DOHH2 (cell line): ENCODE data around the gene UBE2H.

Source experiments
- H3F3A ChIP-seq: fragments of 200-600 bp; sonication (generic), shearing (Covaris generic); 2 replicates; pipeline ENCODE4 v1.6.0; 2016; ENCODE audit warnings: antibody characterized with exemption, mild to moderate bottlenecking; ENCODE audit not compliant: control insufficient read depth, insufficient read depth
- H3K27ac ChIP-seq: fragments of 200-600 bp; sonication (generic); 2 replicates; pipeline ENCODE4 v1.5.1; 2014; ENCODE audit warnings: low read depth, mild to moderate bottlenecking, low read length, moderate library complexity
- H3K27me3 ChIP-seq: fragments of 200-600 bp; sonication (generic); 2 replicates; pipeline ENCODE4 v1.6.1; 2014; ENCODE audit warnings: mild to moderate bottlenecking, low read length, mixed read lengths; ENCODE audit not compliant: control insufficient read depth
- H3K36me3 ChIP-seq: fragments of 200-600 bp; sonication (generic); 2 replicates; pipeline ENCODE4 v1.6.1; 2014; ENCODE audit warnings: mild to moderate bottlenecking, low read length, moderate library complexity, mixed read lengths; ENCODE audit not compliant: control insufficient read depth
- H3K4me1 ChIP-seq: fragments of 200-600 bp; sonication (generic); 2 replicates; pipeline ENCODE4 v1.6.1; 2014; ENCODE audit warnings: mild to moderate bottlenecking, low read length, mixed read lengths; ENCODE audit not compliant: control insufficient read depth
- H3K4me2 ChIP-seq: fragments of 200-600 bp; sonication (generic); 2 replicates; pipeline ENCODE4 v1.6.0; 2014; ENCODE audit warnings: mild to moderate bottlenecking, low read length, moderate library complexity
- H3K4me3 ChIP-seq: fragments of 200-600 bp; sonication (generic); 2 replicates; pipeline ENCODE4 v1.5.1; 2014; ENCODE audit warnings: mild to moderate bottlenecking, low read length, mixed read lengths
- H3K79me2 ChIP-seq: fragments of 200-600 bp; sonication (generic); 2 replicates; pipeline ENCODE4 v1.6.1; 2014; ENCODE audit warnings: mild to moderate bottlenecking, low read length, mixed read lengths; ENCODE audit not compliant: control insufficient read depth
- H3K9me2 ChIP-seq: fragments of 200-600 bp; sonication (generic); replicated peaks from 2 replicates; pipeline ENCODE4 v1.6.1; 2014; ENCODE audit warnings: mild to moderate bottlenecking, low read length, mixed read lengths; ENCODE audit not compliant: control insufficient read depth
- H3K9me3 ChIP-seq: fragments of 200-600 bp; sonication (generic); 2 replicates; pipeline ENCODE4 v1.6.1; 2014; ENCODE audit warnings: antibody characterized with exemption, low read length, mixed read lengths; ENCODE audit not compliant: control insufficient read depth, insufficient read depth
- H4K20me1 ChIP-seq: fragments of 200-600 bp; sonication (generic); 2 replicates; pipeline ENCODE4 v1.6.0; 2014; ENCODE audit warnings: low read depth, mild to moderate bottlenecking, antibody characterized with exemption, low read length, moderate library complexity; ENCODE audit not compliant: control insufficient read depth, insufficient read depth
- EZH2phosphoT487 ChIP-seq: fragments of 200-600 bp; sonication (generic); IDR thresholded peaks from 2 replicates; pipeline ENCODE4 v1.6.1; 2017; ENCODE audit warnings: borderline replicate concordance, mild to moderate bottlenecking, antibody characterized with exemption, low read length, moderate library complexity, mixed read lengths
- TF ChIP-seq, protein P1 (sequence below): fragments of 200-600 bp; sonication (generic); IDR thresholded peaks from one replicate; pipeline ENCODE4 v1.5.1; 2014; ENCODE audit warnings: antibody characterized with exemption, mild to moderate bottlenecking, low read depth, low read length; ENCODE audit not compliant: poor library complexity, severe bottlenecking

Gene UBE2H

GRCh38 chr7:129832701-129833227 is 120.0 kb downstream of the UBE2H start:
- Histone ChIP-seq H3K4me2 (no peak overlapping the region), H3F3A (no peaks in the 10 kb centered on the region), H3K79me2 (no peaks in the 10 kb centered on the region), H3K27ac (no peak overlapping the region), H3K9me2 (no peaks in the 10 kb centered on the region), H4K20me1 (0 out of 2 replicates have a peak, but pooled peaks cover 4% of the 10 kb centered on the region), H3K27me3 (no peaks in the 10 kb centered on the region), H3K4me3 (no peak overlapping the region), H3K36me3 (no peaks in the 10 kb centered on the region), H3K4me1 (peaks cover 9% of the 10 kb centered on the region), H3K9me3 (no peaks in the 10 kb centered on the region)
- TF ChIP-seq EZH2phosphoT487: no peak
- TF ChIP-seq, protein P1, sequence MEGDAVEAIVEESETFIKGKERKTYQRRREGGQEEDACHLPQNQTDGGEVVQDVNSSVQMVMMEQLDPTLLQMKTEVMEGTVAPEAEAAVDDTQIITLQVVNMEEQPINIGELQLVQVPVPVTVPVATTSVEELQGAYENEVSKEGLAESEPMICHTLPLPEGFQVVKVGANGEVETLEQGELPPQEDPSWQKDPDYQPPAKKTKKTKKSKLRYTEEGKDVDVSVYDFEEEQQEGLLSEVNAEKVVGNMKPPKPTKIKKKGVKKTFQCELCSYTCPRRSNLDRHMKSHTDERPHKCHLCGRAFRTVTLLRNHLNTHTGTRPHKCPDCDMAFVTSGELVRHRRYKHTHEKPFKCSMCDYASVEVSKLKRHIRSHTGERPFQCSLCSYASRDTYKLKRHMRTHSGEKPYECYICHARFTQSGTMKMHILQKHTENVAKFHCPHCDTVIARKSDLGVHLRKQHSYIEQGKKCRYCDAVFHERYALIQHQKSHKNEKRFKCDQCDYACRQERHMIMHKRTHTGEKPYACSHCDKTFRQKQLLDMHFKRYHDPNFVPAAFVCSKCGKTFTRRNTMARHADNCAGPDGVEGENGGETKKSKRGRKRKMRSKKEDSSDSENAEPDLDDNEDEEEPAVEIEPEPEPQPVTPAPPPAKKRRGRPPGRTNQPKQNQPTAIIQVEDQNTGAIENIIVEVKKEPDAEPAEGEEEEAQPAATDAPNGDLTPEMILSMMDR: no peak

DNA sequence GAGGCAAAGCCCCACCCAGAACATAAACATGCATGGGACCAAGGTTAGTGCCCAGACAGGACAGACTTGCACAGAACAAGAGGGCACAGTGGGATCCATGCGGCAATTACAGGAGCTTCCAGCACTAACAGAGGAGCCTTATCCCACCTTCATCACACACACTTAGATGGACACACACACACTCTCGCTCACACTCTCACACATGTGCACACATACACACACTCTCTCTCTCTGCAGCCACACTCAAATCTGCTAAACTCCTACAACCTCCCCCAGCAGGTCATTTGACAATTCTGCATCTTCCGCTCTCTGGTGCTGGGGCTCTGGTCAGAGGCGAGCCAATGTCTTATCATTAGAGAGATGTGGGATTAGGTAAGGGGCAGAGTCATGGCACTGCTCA is 120.5 kb downstream of the UBE2H start:
- Histone ChIP-seq H3K4me1 (peaks cover 9% of the 10 kb centered on the region), H3K9me2 (no peaks in the 10 kb centered on the region), H3K36me3 (no peaks in the 10 kb centered on the region), H3K9me3 (no peaks in the 10 kb centered on the region), H3K4me2 (no peak overlapping the region), H3K4me3 (no peak overlapping the region), H3F3A (no peaks in the 10 kb centered on the region), H4K20me1 (0 out of 2 replicates have a peak, but pooled peaks cover 4% of the 10 kb centered on the region), H3K79me2 (no peaks in the 10 kb centered on the region), H3K27me3 (no peaks in the 10 kb centered on the region), H3K27ac (no peak overlapping the region)
- TF ChIP-seq EZH2phosphoT487: no peak
- TF ChIP-seq, protein P1: no peak

DNA sequence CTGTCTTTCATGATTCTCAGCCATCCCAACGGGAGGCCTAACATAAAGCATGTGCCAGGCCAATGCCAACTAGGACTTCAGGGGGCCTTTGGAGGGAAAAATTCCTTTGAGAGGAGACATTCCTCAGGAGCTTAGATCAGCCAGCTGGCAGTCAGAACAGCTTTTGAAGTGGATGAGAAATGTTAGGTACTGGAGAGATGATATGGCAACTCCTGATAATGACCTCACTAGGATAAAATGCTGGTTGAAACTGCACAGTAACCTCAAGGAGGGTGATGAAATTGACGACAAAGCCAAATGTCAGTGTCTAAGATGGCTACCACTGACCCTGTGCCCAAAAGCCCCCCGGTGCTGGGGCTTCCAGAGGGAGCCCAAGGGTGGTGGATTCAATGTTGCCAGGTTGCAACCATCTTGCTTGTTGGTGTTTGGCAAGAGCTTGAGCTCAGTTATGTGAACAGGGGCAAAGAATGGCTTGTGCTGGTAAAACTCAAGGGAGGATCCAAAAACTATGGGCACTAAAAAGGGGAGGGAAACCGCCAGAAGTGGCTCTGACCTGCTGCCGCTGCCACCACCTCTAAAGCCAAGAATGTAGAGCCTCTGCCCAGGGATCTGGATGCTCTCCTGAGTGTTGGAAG is 121.2 kb downstream of the UBE2H start:
- H3K4me3 ChIP-seq: no peak overlapping the region
- H3K4me2 ChIP-seq: no peak overlapping the region
- H3K27ac ChIP-seq: no peak overlapping the region
- no peaks in the 10 kb centered on the region for H3K9me3 ChIP-seq
- H4K20me1 ChIP-seq: 0 out of 2 replicates have a peak, but pooled peaks cover 4% of the 10 kb centered on the region
- no peaks in the 10 kb centered on the region for H3F3A ChIP-seq
- H3K4me1 ChIP-seq: peaks cover 9% of the 10 kb centered on the region
- TF ChIP-seq EZH2phosphoT487: no peak
- TF ChIP-seq, protein P1: no peak
- H3K27me3 ChIP-seq: no peaks in the 10 kb centered on the region
- no peaks in the 10 kb centered on the region for H3K36me3 ChIP-seq
- no peaks in the 10 kb centered on the region for H3K79me2 ChIP-seq
- H3K9me2 ChIP-seq: no peaks in the 10 kb centered on the region
